Neural progenitor cell (in vitro differentiated cells): ENCODE results near the gene RABEPK. TPM values are rescaled to one million over a fixed set of nuclear protein-coding genes. Genes with fewer than 3 reads are reported as not detected.

Experiments used
- DNase-seq: peaks from one replicate; pipeline ENCODE4 v3.0.0-alpha.2; 2016; ENCODE audit warnings: low spot score
- H2AFZ ChIP-seq: fragments of 200-600 bp; sonication (generic); replicated peaks from 2 replicates; pipeline ENCODE4 v1.6.1; 2016; ENCODE audit warnings: antibody characterized with exemption
- H3F3A ChIP-seq: fragments of 200-600 bp; sonication (generic); 2 replicates; pipeline ENCODE4 v1.6.1; 2016; ENCODE audit warnings: antibody characterized with exemption, low read depth
- H3K27ac ChIP-seq: fragments of 200-600 bp; sonication (generic); 2 replicates; pipeline ENCODE4 v1.5.1; 2016; ENCODE audit warnings: mild to moderate bottlenecking
- H3K27me3 ChIP-seq: fragments of 200-600 bp; sonication (generic); 2 replicates; pipeline ENCODE4 v1.6.1; 2016; ENCODE audit warnings: mild to moderate bottlenecking, moderate library complexity
- H3K36me3 ChIP-seq: fragments of 200-600 bp; sonication (generic); 2 replicates; pipeline ENCODE4 v1.5.1; 2016
- H3K4me1 ChIP-seq: fragments of 200-600 bp; sonication (generic); 2 replicates; pipeline ENCODE4 v1.6.1; 2016; ENCODE audit warnings: mixed run types
- H3K4me2 ChIP-seq: fragments of 200-600 bp; sonication (generic); 2 replicates; pipeline ENCODE4 v1.6.1; 2016
- H3K4me3 ChIP-seq: fragments of 200-600 bp; sonication (generic); 2 replicates; pipeline ENCODE4 v1.5.1; 2016
- H3K79me2 ChIP-seq: fragments of 200-600 bp; sonication (generic); 2 replicates; pipeline ENCODE4 v1.6.1; 2016; ENCODE audit warnings: low read depth
- H3K9ac ChIP-seq: fragments of 200-600 bp; sonication (generic); 2 replicates; pipeline ENCODE4 v1.6.1; 2016
- H3K9me3 ChIP-seq: fragments of 200-600 bp; sonication (generic); 2 replicates; pipeline ENCODE4 v1.5.1; 2016; ENCODE audit warnings: low read depth
- H4K20me1 ChIP-seq: fragments of 200-600 bp; sonication (generic); 2 replicates; pipeline ENCODE4 v1.6.1; 2016; ENCODE audit warnings: low read depth
- H3K27ac Mint-ChIP-seq: 3 replicates; pipeline ENCODE4 v1.8.0; 2021; ENCODE audit warnings: mixed read lengths
- H3K27me3 Mint-ChIP-seq: 2 replicates; pipeline ENCODE4 v1.8.0; 2022; ENCODE audit warnings: low read depth, mild to moderate bottlenecking, inconsistent platforms, moderate library complexity, mixed read lengths; ENCODE audit not compliant: insufficient read depth
- H3K36me3 Mint-ChIP-seq: 3 replicates; pipeline ENCODE4 v1.8.0; 2021; ENCODE audit warnings: mixed read lengths
- H3K4me1 Mint-ChIP-seq: 3 replicates; pipeline ENCODE4 v1.8.0; 2021; ENCODE audit warnings: mixed read lengths
- H3K4me3 Mint-ChIP-seq: 3 replicates; pipeline ENCODE4 v1.8.0; 2021; ENCODE audit warnings: mild to moderate bottlenecking, moderate library complexity, mixed read lengths
- H3K9me3 Mint-ChIP-seq: 3 replicates; pipeline ENCODE4 v1.8.0; 2020; ENCODE audit warnings: mixed read lengths
- EZH2 ChIP-seq: fragments of 200-600 bp; sonication (generic); IDR thresholded peaks from 2 replicates; pipeline ENCODE4 v1.6.1; 2017; ENCODE audit warnings: antibody characterized with exemption, mild to moderate bottlenecking, moderate library complexity
- EZH2phosphoT487 ChIP-seq: fragments of 200-600 bp; sonication (generic); IDR thresholded peaks from 2 replicates; pipeline ENCODE4 v1.6.1; 2017; ENCODE audit warnings: antibody characterized with exemption
- total RNA-seq: library from RNA; depleted of rRNA; stranded (reverse); fragments of >200 nt; gene quantifications from 2 replicates; pipeline ENCODE4 v1.2.3, GENCODE V29; 2015; ENCODE audit warnings: low replicate concordance
- TF ChIP-seq, protein P1 (sequence below): fragments of 200-600 bp; sonication (generic); IDR thresholded peaks from 2 replicates; pipeline ENCODE4 v1.5.1; 2017; ENCODE audit warnings: antibody characterized with exemption, mild to moderate bottlenecking

The RABEPK gene
- total RNA-seq, 1 donor from 2014 or later: 7.8 TPM

DNA sequence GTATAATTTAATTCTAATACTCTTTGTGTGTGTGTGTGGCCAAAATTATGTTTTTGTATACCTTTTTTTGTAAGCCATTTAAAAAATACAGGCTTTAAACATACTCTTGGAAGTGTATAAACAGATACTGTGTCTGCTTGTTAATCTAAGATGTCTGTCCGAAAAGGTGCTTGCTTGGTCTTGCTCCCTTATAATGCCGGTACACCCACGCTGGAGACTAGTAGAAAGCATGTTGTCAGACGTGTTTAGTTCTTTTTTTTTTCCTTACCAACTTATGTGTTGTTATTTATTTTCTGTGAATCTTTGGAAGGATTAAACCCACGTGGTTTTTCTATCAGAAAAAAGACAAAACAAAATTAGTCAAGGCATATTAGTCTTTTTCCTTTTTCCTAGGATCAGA lies 70.7 kb downstream of the RABEPK start:
- no peaks in the 10 kb centered on the region for H3K9me3 Mint-ChIP-seq
- Histone ChIP-seq H3K36me3 (no peaks in the 10 kb centered on the region), H3K4me3 (no peak overlapping the region), H3K4me2 (no peak overlapping the region), H3K9ac (no peak overlapping the region), H3K27ac (no peak overlapping the region), H3F3A (no peaks in the 10 kb centered on the region), H4K20me1 (no peaks in the 10 kb centered on the region), H3K27me3 (no peaks in the 10 kb centered on the region), H3K4me1 (no peaks in the 10 kb centered on the region), H2AFZ (no peak overlapping the region), H3K9me3 (no peaks in the 10 kb centered on the region), H3K79me2 (peaks cover 95% of the 10 kb centered on the region)
- H3K27me3 Mint-ChIP-seq: no peaks in the 10 kb centered on the region
- no peaks in the 10 kb centered on the region for H3K4me1 Mint-ChIP-seq
- TF ChIP-seq, protein P1, sequence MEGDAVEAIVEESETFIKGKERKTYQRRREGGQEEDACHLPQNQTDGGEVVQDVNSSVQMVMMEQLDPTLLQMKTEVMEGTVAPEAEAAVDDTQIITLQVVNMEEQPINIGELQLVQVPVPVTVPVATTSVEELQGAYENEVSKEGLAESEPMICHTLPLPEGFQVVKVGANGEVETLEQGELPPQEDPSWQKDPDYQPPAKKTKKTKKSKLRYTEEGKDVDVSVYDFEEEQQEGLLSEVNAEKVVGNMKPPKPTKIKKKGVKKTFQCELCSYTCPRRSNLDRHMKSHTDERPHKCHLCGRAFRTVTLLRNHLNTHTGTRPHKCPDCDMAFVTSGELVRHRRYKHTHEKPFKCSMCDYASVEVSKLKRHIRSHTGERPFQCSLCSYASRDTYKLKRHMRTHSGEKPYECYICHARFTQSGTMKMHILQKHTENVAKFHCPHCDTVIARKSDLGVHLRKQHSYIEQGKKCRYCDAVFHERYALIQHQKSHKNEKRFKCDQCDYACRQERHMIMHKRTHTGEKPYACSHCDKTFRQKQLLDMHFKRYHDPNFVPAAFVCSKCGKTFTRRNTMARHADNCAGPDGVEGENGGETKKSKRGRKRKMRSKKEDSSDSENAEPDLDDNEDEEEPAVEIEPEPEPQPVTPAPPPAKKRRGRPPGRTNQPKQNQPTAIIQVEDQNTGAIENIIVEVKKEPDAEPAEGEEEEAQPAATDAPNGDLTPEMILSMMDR: no peak
- TF ChIP-seq EZH2phosphoT487 (no peak), EZH2 (no peak)
- H3K36me3 Mint-ChIP-seq: peaks cover 8% of the 10 kb centered on the region
- H3K4me3 Mint-ChIP-seq: no peak overlapping the region
- no peak for DNase-seq
- no peak overlapping the region for H3K27ac Mint-ChIP-seq

DNA sequence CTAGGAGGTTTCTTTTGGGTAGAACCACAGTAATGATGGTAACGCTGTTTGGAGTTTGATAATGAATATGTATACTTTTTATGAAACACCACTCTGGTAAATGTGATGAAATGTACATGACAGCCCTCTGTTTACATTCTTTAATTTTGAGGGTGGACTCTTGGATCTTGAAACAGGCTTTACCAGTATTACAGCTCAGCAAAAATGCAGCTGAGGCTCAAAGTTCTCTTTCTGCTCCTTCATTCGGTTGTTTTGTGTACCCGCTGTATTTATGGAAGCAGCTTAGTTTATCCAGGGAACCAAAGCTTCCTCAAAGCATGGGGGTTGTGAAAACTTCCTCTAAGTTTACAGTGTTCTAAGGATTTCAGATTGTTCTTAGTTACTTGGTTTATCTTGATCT lies 72.4 kb downstream of the RABEPK start:
- H3K9me3 ChIP-seq: no peaks in the 10 kb centered on the region
- H3K4me3 Mint-ChIP-seq: no peak overlapping the region
- H3F3A ChIP-seq: no peaks in the 10 kb centered on the region
- no peak overlapping the region for H2AFZ ChIP-seq
- no peak overlapping the region for H3K4me2 ChIP-seq
- H3K4me1 Mint-ChIP-seq: no peaks in the 10 kb centered on the region
- H3K27ac ChIP-seq: no peak overlapping the region
- H3K79me2 ChIP-seq: peaks cover 97% of the 10 kb centered on the region
- no peaks in the 10 kb centered on the region for H3K9me3 Mint-ChIP-seq
- H4K20me1 ChIP-seq: no peaks in the 10 kb centered on the region
- no peak overlapping the region for H3K27ac Mint-ChIP-seq
- no peak overlapping the region for H3K9ac ChIP-seq
- no peaks in the 10 kb centered on the region for H3K36me3 ChIP-seq
- peaks cover 8% of the 10 kb centered on the region for H3K36me3 Mint-ChIP-seq
- no peak overlapping the region for H3K4me3 ChIP-seq
- no peak for TF ChIP-seq EZH2
- TF ChIP-seq, protein P1: no peak
- TF ChIP-seq EZH2phosphoT487: no peak
- H3K4me1 ChIP-seq: no peaks in the 10 kb centered on the region
- H3K27me3 ChIP-seq: no peaks in the 10 kb centered on the region
- no peaks in the 10 kb centered on the region for H3K27me3 Mint-ChIP-seq
- no peak for DNase-seq

DNA sequence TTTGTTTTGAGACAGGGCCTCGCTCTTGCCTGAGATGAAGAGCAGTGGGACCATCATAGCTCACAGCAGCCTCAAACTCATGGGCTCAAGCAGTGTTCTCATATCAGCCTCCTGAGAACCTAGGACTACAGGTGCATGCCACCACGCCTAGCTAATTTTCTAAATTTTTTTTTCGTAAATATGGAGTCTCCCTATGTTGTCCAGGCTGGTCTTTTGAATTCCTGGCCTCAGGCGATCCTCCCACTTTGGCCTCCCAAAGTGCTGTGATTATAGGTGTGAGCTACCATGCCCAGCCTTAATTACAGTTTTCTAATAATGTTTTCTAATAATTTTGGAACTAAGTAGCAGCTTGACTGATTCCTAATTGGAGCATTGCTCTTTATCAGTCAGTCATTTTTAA lies 76.4 kb downstream of the RABEPK start:
- H3K27me3 Mint-ChIP-seq: peaks cover 3% of the 10 kb centered on the region
- no peak overlapping the region for H3K27ac Mint-ChIP-seq
- no peak overlapping the region for H3K4me3 ChIP-seq
- H3K4me1 ChIP-seq: no peaks in the 10 kb centered on the region
- H3K27ac ChIP-seq: no peak overlapping the region
- no peaks in the 10 kb centered on the region for H3K4me1 Mint-ChIP-seq
- no peaks in the 10 kb centered on the region for H3K27me3 ChIP-seq
- no peak overlapping the region for H3K4me3 Mint-ChIP-seq
- no peaks in the 10 kb centered on the region for H3K9me3 ChIP-seq
- no peaks in the 10 kb centered on the region for H3K36me3 ChIP-seq
- no peak overlapping the region for H2AFZ ChIP-seq
- TF ChIP-seq EZH2 (no peak), EZH2phosphoT487 (no peak)
- TF ChIP-seq, protein P1: no peak
- H3K79me2 ChIP-seq: peaks cover 96% of the 10 kb centered on the region
- H3F3A ChIP-seq: no peaks in the 10 kb centered on the region
- no peak overlapping the region for H3K9ac ChIP-seq
- no peak overlapping the region for H3K4me2 ChIP-seq
- H4K20me1 ChIP-seq: peaks cover 4% of the 10 kb centered on the region
- DNase-seq: no peak
- no peaks in the 10 kb centered on the region for H3K9me3 Mint-ChIP-seq
- H3K36me3 Mint-ChIP-seq: peaks cover 2% of the 10 kb centered on the region
